HepG2 (cell line): ENCODE results near the gene TK1. TPM values are rescaled to one million over a fixed set of nuclear protein-coding genes. Genes with fewer than 3 reads are reported as not detected.

ENCODE experiments used
- ATAC-seq: fragments of 200-7000 bp; cut with Tn5 transposase; 3 replicates; pipeline ENCODE4 v1.9.1; 2020; ENCODE audit warnings: mild to moderate bottlenecking, moderate library complexity
- BruUV-seq: library from RNA; stranded (reverse); fragments of 400-500 nt; replicated peaks from 2 replicates; lab custom pipeline; 2021; lab: Mats Ljungman, UMichigan
- CTCF ChIA-PET: fragments of 300-600 bp; formaldehyde crosslinking; extraction: SDS; loops from one replicate; lab custom pipeline; 2021; ENCODE audit warnings: low total read pairs, inconsistent platforms, low intra/inter-chr PET ratio; lab: Yijun Ruan, JAX
- POLR2A ChIA-PET: fragments of 350-600 bp; sonication (Branson Sonifier 250); formaldehyde crosslinking; loops from one replicate; lab custom pipeline; 2020; ENCODE audit warnings: antibody characterized with exemption, inconsistent platforms; lab: Yijun Ruan, JAX
- DNase-seq: peaks from one replicate; pipeline ENCODE4 v3.0.0-alpha.2; 2015; ENCODE audit warnings: low spot score
- FAIRE-seq: peaks from 3 replicates; lab custom pipeline; 2011; peaks lifted over from hg19 to GRCh38; lab: Jason Lieb, UNC
- H2AFZ ChIP-seq: one replicate; pipeline ENCODE4 v1.6.1; 2011; ENCODE audit warnings: low read length, inconsistent platforms
- H3K27ac ChIP-seq: fragments of 300-600 bp; 3 replicates; pipeline ENCODE4 v1.8.0; 2011; ENCODE audit warnings: mixed run types, mild to moderate bottlenecking, mixed read lengths, low read length, inconsistent platforms; ENCODE audit not compliant: insufficient read depth; ENCODE audit errors: extremely low read length
- H3K27me3 ChIP-seq, 2 experiments: fragments of 200-600 bp in 1 of 2; 2 replicates in 1 of 2; 3 replicates in 1 of 2; pipeline versions ENCODE4 v1.6.0 to v1.8.0; 2011; ENCODE audit warnings: low read length in 2 of 2, mild to moderate bottlenecking in 2 of 2, moderate library complexity in 2 of 2, inconsistent platforms in 1 of 2; ENCODE audit not compliant: insufficient read depth in 2 of 2, control insufficient read depth in 1 of 2
- H3K36me3 ChIP-seq, 2 experiments: fragments of 200-600 bp in 1 of 2; replicated peaks in 1 of 2; 2 replicates in 1 of 2; 3 replicates in 1 of 2; pipeline versions ENCODE4 v1.5.1 to v1.8.0; 2011; ENCODE audit warnings: low read length in 2 of 2, inconsistent platforms in 1 of 2; ENCODE audit not compliant: insufficient read depth in 2 of 2, control insufficient read depth in 1 of 2
- H3K4me1 ChIP-seq: 2 replicates; pipeline ENCODE4 v1.5.1; 2012; ENCODE audit warnings: low read length, inconsistent platforms; ENCODE audit not compliant: insufficient read depth
- H3K4me2 ChIP-seq: 2 replicates; pipeline ENCODE4 v1.6.0; 2011; ENCODE audit warnings: low read depth, low read length, inconsistent platforms
- H3K4me3 ChIP-seq, 3 experiments: fragments of 200-600 bp in 1 of 3; sonication (generic), shearing (Covaris generic) in 1 of 3; replicated peaks in 1 of 3; 2 replicates each; pipeline ENCODE4 v1.5.1; 2011 to 2016; ENCODE audit warnings: low read length in 3 of 3, inconsistent platforms in 2 of 3, low read depth in 2 of 3, mild to moderate bottlenecking in 2 of 3, control low read depth in 1 of 3, mixed read lengths in 1 of 3; ENCODE audit not compliant: insufficient read depth in 1 of 3
- H3K79me2 ChIP-seq: one replicate; pipeline ENCODE4 v1.6.1; 2011; ENCODE audit warnings: low read length, inconsistent platforms; ENCODE audit not compliant: insufficient read depth
- H3K9ac ChIP-seq: 2 replicates; pipeline ENCODE4 v1.6.0; 2011; ENCODE audit warnings: mild to moderate bottlenecking, low read depth, low read length, inconsistent platforms; ENCODE audit not compliant: insufficient read depth
- H3K9me3 ChIP-seq: 2 replicates; pipeline ENCODE4 v1.5.1; 2012; ENCODE audit warnings: mild to moderate bottlenecking, low read length
- H4K20me1 ChIP-seq: 2 replicates; pipeline ENCODE4 v1.6.0; 2011; ENCODE audit warnings: inconsistent platforms, mild to moderate bottlenecking, low read length, moderate library complexity; ENCODE audit not compliant: insufficient read depth
- DBP ChIP-seq: sonication (generic); formaldehyde crosslinking; IDR thresholded peaks from 2 replicates; pipeline ENCODE4 v1.4.0; 2020; ENCODE audit warnings: missing genetic modification reagents; ENCODE audit errors: not compliant biosample characterization
- FOXC1 ChIP-seq: sonication (generic); formaldehyde crosslinking; IDR thresholded peaks from 2 replicates; pipeline ENCODE4 v1.8.0; 2022; ENCODE audit warnings: mild to moderate bottlenecking, missing genetic modification reagents, borderline replicate concordance
- GLI4 ChIP-seq: sonication (generic); formaldehyde crosslinking; IDR thresholded peaks from 2 replicates; pipeline ENCODE4 v1.5.1; 2020; ENCODE audit warnings: missing genetic modification reagents, mild to moderate bottlenecking, moderate library complexity, borderline replicate concordance
- HIC2 ChIP-seq: sonication (generic); formaldehyde crosslinking; IDR thresholded peaks from 2 replicates; pipeline ENCODE4 v1.9.0; 2022; ENCODE audit warnings: low read depth, missing genetic modification reagents
- KLF16 ChIP-seq, 2 experiments: sonication (generic) in 1 of 2; formaldehyde crosslinking in 1 of 2; IDR thresholded peaks; 2 replicates each; pipeline versions ENCODE4 v1.6.1 to v1.8.0; 2016 to 2023; ENCODE audit warnings: missing genetic modification reagents in 2 of 2, missing compliant biosample characterization in 1 of 2
- KMT2B ChIP-seq: IDR thresholded peaks from 2 replicates; pipeline ENCODE4 v1.6.1; 2016; ENCODE audit warnings: missing genetic modification reagents, missing compliant biosample characterization
- MLX ChIP-seq: IDR thresholded peaks from 2 replicates; pipeline ENCODE4 v1.6.1; 2016
- MXD1 ChIP-seq: sonication (generic); formaldehyde crosslinking; IDR thresholded peaks from 2 replicates; pipeline ENCODE4 v1.4.0; 2020; ENCODE audit warnings: mild to moderate bottlenecking, missing genetic modification reagents
- MYC ChIP-seq: sonication (generic); formaldehyde crosslinking; IDR thresholded peaks from 2 replicates; pipeline ENCODE4 v1.9.0; 2021; ENCODE audit warnings: missing genetic modification reagents, borderline replicate concordance
- NFYB ChIP-seq: sonication (generic); formaldehyde crosslinking; IDR thresholded peaks from 2 replicates; pipeline ENCODE4 v1.4.0; 2020; ENCODE audit warnings: missing genetic modification reagents
- NFYC ChIP-seq: IDR thresholded peaks from 2 replicates; pipeline ENCODE4 v1.6.1; 2016; ENCODE audit warnings: missing genetic modification reagents, missing compliant biosample characterization
- PLRG1 ChIP-seq: fragments of 450-650 bp; conservative IDR thresholded peaks from 2 replicates; pipeline ENCODE4 v1.6.1; 2016
- RBM39 ChIP-seq: fragments of 200-400 bp; formaldehyde crosslinking; IDR thresholded peaks from one replicate; pipeline ENCODE4 v1.6.1; 2018; ENCODE audit warnings: antibody characterized with exemption, mild to moderate bottlenecking, low read depth, low read length; ENCODE audit not compliant: poor library complexity, severe bottlenecking
- SP1 ChIP-seq, 2 experiments: fragments of 450-650 bp in 1 of 2; sonication (generic) in 1 of 2; formaldehyde crosslinking in 1 of 2; IDR thresholded peaks; 2 replicates each; pipeline versions ENCODE4 v1.4.0 to v1.6.1; 2016 to 2020; ENCODE audit warnings: missing genetic modification reagents in 1 of 2
- SPEN ChIP-seq: sonication (generic); formaldehyde crosslinking; IDR thresholded peaks from 2 replicates; pipeline ENCODE4 v1.5.1; 2020; ENCODE audit warnings: low read depth, mild to moderate bottlenecking, missing genetic modification reagents
- ZNF180 ChIP-seq: sonication (generic); formaldehyde crosslinking; IDR thresholded peaks from 2 replicates; pipeline ENCODE4 v1.4.0; 2020; ENCODE audit warnings: low read depth, missing genetic modification reagents, borderline replicate concordance
- ZNF333 ChIP-seq: sonication (generic); formaldehyde crosslinking; IDR thresholded peaks from 2 replicates; pipeline ENCODE4 v1.4.0; 2020; ENCODE audit warnings: mild to moderate bottlenecking, missing genetic modification reagents, borderline replicate concordance
- ZNF572 ChIP-seq: sonication (generic); formaldehyde crosslinking; IDR thresholded peaks from 2 replicates; pipeline ENCODE4 v1.5.1; 2020; ENCODE audit warnings: mild to moderate bottlenecking, missing genetic modification reagents
- ZNF644 ChIP-seq: IDR thresholded peaks from 2 replicates; pipeline ENCODE4 v1.6.1; 2016; ENCODE audit warnings: low read depth
- ZNF788 ChIP-seq: sonication (generic); formaldehyde crosslinking; IDR thresholded peaks from 2 replicates; pipeline ENCODE4 v1.5.0; 2020; ENCODE audit warnings: mild to moderate bottlenecking, missing genetic modification reagents, borderline replicate concordance
- WGBS: methylation state at CpG from one replicate; pipeline ENCODE4 v1.1.6; 2017; ENCODE audit warnings: low lambda C conversion rate; 5-methylcytosine and 5-hydroxymethylcytosine counted together
- in situ Hi-C: cut with HindIII; loops from 2 replicates; pipeline ENCODE4 v1.10.0; 2017; ENCODE audit warnings: low pct_unique_long_range_greater_than_20kb; ENCODE audit not compliant: extremely low pct_ligation_motif_present
- intact Hi-C: fragments of 100-400 bp; cut with micrococcal nuclease; formaldehyde crosslinking; loops from one replicate; pipeline ENCODE4 v1.10.0; 2022; ENCODE audit not compliant: unreplicated experiment
- polyA plus RNA-seq, 8 experiments: library from polyadenylated mRNA; depleted of rRNA in 3 of 8; stranded (reverse) in 7 of 8; unstranded in 1 of 8; fragments of >200 nt; fragmentation: Illumina TruSeq in 4 of 8; extraction: Trizol in 4 of 8; gene quantifications; 2 replicates each; pipeline versions ENCODE4 v1.2.1 to v1.2.3, GENCODE V29; 2011 to 2016; ENCODE audit warnings: low read depth in 4 of 8, missing spikeins in 1 of 8, mixed read lengths in 1 of 8; ENCODE audit not compliant: insufficient read depth in 1 of 8
- total RNA-seq, 5 experiments: library from RNA; depleted of rRNA; stranded (reverse); fragments of >200 nt; fragmentation: Illumina TruSeq; extraction: Trizol; gene quantifications; 2 replicates each; pipeline ENCODE4 v1.2.3, GENCODE V29; 2016; ENCODE audit warnings: low read depth in 1 of 5

TK1 gene
- total and polyA plus RNA-seq, 2 of the 13 experiments (the other 11 are each of a cell fraction or from before 2014, with no cell fraction given) = 45.0 to 96.0 TPM

GRCh38 chr17:78168903-78169793 is 17.7 kb downstream of the TK1 start:
- H3K4me3 ChIP-seq = peak overlapping the region; percentile 73 to 88 (median 84)
- FAIRE-seq (no peak), ATAC-seq (peak; percentile 61), DNase-seq (no peak)
- peaks cover 5 to 19% of the 10 kb centered on the region in 2 experiments for H3K36me3 ChIP-seq
- CTCF ChIA-PET = no interaction called here
- POLR2A ChIA-PET = interaction anchor here (0.8 to 1.7 kb wide), 7 partner anchors 17 to 45 kb away, joined by 3 to 12 read pairs (median 5); partner anchors contain the start of genes TK1 and TMC6
- H3K27me3 ChIP-seq = peaks cover 0 to 2% of the 10 kb centered on the region in 2 experiments; a peak in 1 of 5 replicates
- no peak overlapping the region for H2AFZ ChIP-seq
- H3K4me2 ChIP-seq = peak overlapping the region; percentile 89
- peaks cover 8% of the 10 kb centered on the region for H3K79me2 ChIP-seq
- no peaks in the 10 kb centered on the region for H3K9me3 ChIP-seq
- no TSS peak for BruUV-seq
- peak overlapping the region; percentile 81 for H3K9ac ChIP-seq
- in situ Hi-C loops = no loop called here
- WGBS = 32% methylated on average over 4 of the region's 38 CpGs
- peaks cover 70% of the 10 kb centered on the region for H3K4me1 ChIP-seq
- H4K20me1 ChIP-seq = peaks cover 5% of the 10 kb centered on the region; the same call in 1 of the 2 replicates
- peak overlapping the region; percentile 51 for H3K27ac ChIP-seq
- intact Hi-C loops = loop anchor here (2.0 to 5.0 kb wide), 3 partner anchors 18 to 42 kb away; partner anchors contain the start of genes AFMID, TK1 and TMC6
- TF ChIP-seq KMT2B (CRISPR knock-in tag) = 0 out of 2 replicates have a peak, but pooled peaks have one; percentile 4
- TF ChIP-seq RBM39 = no peak
- 0 out of 2 replicates have a peak, but pooled peaks have one; percentile 23 for TF ChIP-seq ZNF572 (CRISPR knock-in tag)
- no peak for TF ChIP-seq ZNF644 (CRISPR knock-in tag)
- no peak for TF ChIP-seq DBP
- TF ChIP-seq GLI4 (CRISPR knock-in tag) = no peak
- no peak for TF ChIP-seq MLX (CRISPR knock-in tag)
- peak; percentile 65 for TF ChIP-seq NFYC
- no peak for TF ChIP-seq MYC (CRISPR knock-in tag)
- TF ChIP-seq PLRG1 = no peak
- peak; percentile 65 for TF ChIP-seq NFYB (CRISPR knock-in tag)
- TF ChIP-seq ZNF333 = 0 out of 2 replicates have a peak, but pooled peaks have one; percentile 39
- no peak for TF ChIP-seq ZNF180 (CRISPR knock-in tag)
- TF ChIP-seq ZNF788 (CRISPR knock-in tag) = no peak
- no peak for TF ChIP-seq FOXC1 (CRISPR knock-in tag)
- TF ChIP-seq SPEN (CRISPR knock-in tag) = 0 out of 2 replicates have a peak, but pooled peaks have one; percentile 36
- peak; percentile 84 for TF ChIP-seq HIC2 (CRISPR knock-in tag)
- TF ChIP-seq MXD1 (CRISPR knock-in tag) = no peak
- TF ChIP-seq KLF16 (CRISPR knock-in tag; IDR thresholded peaks at IDR 0.05) = no peak
- no peak for TF ChIP-seq SP1 (IDR thresholded peaks at IDR 0.05)
- TF ChIP-seq SP1 (CRISPR knock-in tag; IDR thresholded peaks at IDR 0.05) = peak; percentile 71
